GM21381 (cell line): ENCODE results near the gene CCDC186.

ENCODE experiments used
- ATAC-seq: cut with Tn5 transposase; IDR thresholded peaks from one replicate; pipeline ENCODE4 v1.9.1; 2021; ENCODE audit warnings: mild to moderate bottlenecking, moderate library complexity; ENCODE audit not compliant: unreplicated experiment

Gene CCDC186

DNA sequence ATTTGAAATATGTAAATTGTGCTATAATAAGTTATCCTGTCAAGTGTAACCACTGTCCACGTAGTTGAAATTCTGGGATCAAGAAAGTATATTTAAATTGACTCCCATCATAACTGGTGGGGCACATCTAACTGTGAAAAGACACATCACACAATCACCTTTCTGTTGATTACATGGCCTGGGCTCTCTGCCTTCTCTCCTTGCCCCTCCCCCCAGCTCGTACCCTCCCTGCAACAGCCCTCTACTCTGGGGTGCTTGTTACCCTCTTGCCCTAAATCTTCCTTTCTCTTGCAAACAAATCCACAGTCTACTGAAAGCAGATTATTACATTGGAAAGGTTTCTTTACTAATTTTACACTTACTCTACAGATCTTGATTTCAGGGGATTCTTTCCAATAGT, 56.3 kb downstream of the CCDC186 start:
- no peak for ATAC-seq

DNA sequence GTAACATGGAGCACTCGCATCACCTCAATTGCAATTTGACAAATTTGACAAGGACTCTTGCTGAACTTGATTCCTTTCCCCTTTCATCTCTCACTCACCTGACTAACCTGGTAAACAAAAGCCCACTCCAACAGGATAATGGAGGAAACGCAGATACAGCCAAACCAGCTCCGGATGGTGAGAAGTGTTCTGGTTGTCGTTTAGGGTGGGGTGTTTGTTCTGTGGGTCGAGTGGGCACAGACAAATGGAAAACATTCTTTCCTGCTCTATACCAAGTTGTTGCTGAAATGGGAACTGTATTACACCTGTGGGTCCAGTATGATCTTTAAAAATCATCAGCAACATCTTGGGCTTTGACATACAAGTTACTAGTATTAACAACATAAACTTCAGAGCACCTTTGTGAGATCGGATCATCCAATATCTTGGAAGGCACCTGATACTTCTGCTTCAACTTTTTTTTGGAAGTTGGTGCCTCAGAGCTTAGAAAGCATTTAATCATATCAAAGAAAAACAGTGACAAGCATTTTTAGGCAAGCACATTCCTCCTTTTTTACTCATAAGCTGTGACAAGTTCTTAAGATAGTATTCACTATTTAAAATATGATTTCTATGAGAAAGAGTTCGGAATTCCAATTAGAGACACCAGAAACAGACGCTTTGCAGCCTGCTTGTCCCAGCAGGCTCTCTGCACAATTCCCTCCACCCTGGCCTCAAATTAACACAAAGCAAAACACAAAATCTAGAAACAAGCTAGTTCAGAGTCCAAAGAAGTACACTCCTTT, 58.1 kb downstream of the CCDC186 start:
- no peak for ATAC-seq

DNA sequence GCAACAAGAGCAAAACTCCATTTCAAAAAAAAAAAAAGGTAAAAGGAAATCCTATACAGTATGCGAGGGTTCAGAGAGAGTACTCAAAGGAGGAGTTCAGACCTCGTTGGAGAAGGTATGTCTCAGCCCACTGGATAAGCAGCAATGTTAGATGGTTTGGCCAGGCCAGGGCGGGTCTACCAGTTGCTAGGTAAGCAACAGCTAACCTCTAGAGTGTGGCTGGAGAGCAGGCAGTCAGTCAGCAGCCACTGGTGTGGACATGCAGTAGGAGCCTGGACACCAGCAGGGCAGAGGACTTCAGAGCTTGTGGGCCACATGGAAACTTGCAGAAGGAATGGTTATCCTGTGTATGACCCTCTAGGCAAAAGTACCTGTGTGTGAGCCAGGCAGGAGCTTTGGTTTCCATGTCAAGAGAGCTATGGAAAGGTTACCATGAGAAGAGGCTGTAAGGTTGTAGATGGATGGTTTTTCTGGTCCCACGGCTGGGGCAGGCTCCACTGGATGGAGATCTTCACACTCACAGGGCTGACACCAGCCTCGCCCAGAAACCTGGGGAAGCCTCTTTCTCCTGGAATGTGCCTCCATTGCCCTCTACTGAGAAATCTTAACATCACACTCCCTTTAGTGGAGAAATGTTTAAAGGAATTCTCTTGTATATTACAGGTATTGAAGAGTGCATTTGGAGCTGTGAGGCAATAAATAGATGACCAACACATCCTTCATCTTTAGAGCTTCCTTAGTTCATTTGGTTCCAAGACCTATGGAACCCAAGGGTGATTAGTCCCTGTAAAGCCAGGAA, 63.6 kb downstream of the CCDC186 start:
- ATAC-seq = no peak

DNA sequence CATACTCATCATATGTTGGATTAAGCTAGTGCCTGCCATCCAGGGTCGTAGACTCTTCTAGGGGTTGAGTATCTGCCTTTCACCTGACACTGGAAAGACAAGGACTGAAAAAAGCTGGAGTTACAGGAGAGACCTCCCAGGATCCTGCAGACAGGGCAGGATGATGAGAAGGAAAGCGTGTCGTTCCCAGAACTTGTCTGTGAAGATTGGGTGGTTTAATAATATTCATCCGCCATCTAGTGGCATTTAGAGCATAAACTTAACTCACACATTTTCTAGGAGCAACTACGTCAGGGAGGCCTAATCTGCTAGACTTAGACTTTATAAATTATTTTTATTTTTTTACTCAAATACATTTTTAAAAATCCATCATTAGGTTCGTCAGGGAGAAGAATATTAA, 70.7 kb downstream of the CCDC186 start:
- peak; percentile 51 for ATAC-seq

DNA sequence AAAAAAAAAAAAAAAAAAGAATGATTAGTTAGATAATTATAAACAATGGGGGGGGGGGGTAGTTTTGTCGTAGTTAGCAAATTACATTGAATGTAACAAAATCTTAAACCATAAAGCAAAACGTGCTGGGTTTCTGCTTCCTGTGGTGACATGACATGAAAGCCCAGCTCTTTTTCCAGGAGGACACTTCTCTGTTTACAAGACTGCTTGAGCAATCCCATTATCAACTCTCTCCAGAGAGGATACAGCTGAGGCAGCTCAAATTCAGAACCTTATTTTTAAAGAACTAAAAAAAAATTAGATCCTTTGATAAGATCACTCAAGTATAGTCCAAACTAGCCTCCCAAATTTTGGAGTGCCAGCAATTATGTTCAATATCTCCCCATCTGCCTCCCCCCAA, 71.7 kb downstream of the CCDC186 start:
- ATAC-seq = no peak

DNA sequence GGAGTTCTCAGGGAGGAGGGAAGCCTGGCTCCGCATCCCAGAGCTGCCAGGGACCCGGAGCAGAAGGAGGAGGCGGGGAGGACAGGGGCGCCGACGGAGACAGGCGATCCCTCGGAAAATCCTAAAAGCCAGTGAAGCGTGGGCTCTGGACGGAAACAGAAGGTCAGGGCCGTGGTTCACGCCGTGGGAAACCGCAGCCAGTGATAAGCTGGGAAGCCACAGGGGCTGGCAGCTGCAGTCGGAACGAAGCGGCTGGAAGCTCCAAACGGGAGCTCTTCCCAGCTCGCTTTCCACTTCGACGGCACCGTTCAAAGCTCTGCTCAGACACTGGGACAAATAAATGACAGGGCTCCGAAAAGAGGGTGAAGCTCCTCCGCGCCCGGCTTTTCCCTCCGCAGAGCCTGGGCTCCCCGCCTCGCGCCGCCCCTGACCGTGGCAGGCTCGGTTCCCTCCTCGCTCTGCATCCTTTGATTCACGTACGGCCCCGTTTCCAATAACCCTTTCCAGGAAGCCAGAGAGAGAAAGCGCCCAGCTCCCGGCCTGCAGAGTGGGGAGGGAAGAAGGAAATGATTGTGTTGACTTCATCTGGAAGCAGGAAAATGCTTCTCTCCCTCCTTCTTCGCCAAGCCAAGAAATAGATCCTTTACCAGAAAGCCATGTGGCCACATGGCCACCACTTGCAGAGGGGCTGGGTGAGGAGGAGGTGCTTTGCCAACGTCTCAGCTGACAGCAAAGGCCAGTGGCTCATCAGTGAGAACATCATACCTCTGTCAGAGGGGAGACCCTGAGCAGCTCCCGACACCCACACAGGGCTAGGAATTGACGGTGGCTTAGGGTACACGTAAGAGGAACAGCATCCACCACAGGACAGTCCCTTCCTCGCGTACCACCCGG, 72.9 kb downstream of the CCDC186 start:
- ATAC-seq = no peak

DNA sequence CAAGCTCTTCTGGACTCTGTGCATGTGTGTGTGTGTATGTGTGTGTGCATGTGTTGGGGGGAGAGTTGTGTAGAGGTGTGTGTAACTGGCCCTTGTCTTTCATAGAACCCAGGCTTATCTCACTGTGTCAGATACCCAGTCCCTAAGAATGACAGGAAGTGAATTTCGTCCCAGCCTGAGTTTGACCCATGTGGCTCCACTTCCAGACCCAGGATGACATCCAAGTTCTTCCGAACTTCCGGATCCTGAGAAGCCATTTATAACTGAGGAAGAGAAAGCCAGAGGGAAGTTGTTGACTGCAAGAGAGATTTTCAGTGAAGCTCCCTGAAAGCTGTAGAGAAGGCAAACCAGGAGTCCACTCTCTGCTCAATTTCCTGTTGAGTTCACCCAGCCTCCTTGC, 77.1 kb downstream of the CCDC186 start:
- no peak for ATAC-seq

DNA sequence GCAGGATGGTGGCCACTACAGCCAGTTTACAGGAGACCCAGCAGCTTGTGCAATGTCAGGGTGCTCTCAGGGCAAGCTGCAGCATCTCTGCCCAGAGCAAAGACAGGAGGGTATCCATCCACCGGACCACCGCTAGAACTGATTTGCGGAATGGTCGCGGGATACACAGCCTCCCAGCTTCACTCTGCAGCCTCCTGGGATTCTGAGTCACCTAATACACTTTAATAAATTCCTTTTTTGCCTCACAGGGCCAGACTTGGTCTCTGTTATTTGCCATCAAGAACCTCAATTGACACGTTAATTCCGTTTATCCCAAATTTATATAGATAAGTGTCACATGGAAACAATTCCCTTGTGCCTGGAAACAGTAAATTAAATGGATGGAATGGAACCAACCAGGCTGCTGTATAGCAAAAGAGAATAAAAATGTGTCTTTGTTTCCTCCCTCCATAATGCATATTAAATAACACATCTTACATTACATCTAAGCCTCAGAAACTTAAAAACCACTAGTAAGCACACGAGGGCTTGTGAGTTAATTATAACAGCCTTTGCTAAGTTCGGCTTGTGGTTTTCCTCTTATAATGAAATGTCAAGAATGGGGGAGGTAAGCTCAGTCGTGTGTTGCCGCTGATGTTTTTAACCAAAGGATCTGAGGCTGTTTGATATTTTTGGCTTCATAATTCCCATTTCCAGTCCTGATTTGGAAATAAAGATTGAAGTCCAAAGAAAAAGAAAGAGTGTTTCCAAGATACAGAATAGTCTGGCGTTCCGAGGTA, 78.3 kb downstream of the CCDC186 start:
- ATAC-seq = peak; percentile 47

DNA sequence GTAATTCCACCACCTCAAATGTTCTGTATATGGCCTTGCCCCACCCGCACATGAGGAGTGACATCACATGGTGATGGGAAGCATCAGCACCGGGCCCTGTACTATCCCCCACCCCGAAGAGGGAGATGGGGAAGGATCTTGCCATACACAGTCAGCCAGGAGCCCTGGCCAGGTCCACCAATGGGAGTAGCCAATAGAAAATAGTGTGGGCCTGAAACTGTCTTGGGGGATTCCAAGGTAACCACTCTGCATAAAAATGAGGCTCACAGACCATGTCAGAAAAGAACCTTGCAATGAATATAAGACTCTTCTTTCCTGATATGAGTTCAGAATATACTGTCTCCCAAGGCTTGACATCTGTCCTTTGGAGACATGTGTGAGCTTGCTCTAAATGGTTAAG, 79.2 kb downstream of the CCDC186 start:
- no peak for ATAC-seq

DNA sequence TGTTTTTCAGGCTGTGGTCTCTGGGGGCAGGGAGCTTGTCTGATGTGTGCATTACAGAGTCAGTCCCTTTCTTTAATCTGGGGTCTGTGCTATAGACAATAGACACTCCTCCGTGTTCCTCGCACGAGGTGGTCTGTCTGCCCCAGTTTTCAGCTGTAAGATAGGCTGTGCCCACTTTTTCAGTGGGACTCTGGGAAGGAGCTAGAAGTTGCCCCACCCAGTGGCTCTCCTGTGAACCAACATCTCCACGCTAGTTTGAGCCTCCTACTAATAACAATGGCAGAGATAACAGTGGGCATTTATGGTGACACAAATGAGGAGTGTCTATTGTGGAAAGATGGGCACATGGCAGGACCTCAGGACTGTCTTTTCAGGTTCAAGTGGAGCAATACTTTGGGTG, 86.3 kb downstream of the CCDC186 start:
- no peak for ATAC-seq

DNA sequence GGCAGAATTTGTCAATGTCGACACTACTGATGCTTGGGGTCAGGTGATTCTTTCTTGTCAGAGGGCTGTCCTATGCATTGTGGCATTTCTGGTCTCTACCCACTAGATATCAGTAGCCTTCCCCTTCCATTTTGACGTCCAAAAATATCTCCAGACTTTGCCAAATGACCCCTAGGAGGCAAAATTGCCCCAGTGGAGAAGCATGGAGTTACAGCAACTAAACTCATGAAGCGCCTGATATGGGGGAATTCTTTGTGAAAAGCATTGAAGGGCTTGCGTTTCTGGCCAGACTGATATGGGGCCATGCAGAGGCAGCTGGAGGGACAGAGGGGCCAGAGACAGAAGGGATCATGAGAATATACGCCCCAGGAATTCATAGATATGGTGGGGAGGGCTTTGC, 86.7 kb downstream of the CCDC186 start:
- ATAC-seq = no peak

DNA sequence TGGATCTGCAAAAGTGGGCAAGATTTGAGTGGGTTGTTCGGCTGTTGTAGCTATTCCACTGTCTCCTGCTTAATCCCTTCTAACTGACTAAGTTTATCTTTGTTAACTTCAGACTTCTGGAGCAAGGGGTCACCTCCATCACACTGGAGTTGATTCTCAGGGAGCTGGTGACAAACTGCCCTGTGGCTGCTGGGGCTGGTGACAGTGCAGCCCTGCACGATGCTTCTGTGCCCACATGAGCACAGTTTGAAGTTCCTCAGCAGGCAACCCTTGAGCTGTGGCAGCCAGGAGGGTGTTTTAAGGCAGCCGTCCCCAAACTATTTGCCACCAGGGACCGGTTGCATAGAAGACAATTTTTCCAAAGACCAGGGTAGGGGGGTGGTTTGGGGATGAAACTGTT, 89.8 kb downstream of the CCDC186 start:
- no peak for ATAC-seq

DNA sequence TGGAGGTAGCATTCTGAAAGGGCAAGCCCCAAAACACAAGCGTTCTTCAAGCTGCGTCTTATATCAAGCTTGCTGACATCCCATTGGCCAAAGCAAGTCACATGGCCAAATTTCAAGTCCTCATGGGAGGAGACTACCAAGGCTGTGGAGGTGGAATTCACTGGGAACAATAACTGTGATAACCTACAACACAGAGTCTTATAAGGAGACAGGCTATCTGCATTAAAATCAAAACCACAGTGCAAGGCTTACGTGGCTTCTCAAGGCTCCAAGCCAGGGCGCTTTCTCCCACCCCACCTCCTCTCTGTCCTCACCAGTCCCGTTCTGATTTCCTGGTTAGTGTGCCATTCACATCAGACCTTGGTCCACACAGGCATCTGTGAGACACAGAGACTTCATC, 91.0 kb downstream of the CCDC186 start:
- no peak for ATAC-seq

DNA sequence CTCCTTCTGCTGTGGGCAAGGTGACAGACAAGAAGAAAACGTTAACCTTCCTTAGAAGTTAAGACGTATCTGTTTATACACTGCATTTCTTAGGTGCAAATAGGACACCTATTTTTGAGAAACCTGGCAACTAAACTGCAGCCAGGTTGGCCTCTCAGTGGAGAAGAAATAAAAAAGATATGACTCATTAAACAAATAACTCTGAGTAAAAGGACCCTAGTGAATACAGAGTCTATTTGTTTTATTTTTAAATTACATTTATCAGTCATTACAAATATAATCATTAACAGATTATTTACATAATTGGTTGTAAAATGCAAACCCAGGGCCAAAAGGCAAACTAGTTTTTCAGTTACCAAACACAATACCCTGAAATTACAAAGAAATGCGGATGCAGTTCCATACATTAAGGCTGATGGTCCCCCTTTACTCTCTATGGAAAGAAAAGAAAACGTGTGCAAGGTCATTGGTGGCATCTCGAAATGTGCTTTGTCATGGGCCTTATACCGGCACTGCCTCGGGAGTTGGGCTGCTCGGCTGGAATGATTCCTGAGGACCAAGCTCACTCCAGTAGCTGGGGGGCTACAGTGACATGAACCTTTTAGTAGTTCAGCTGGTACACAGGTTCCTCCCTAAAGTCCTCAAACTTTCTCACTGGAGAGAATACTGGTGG, 92.0 kb downstream of the CCDC186 start:
- ATAC-seq = no peak

DNA sequence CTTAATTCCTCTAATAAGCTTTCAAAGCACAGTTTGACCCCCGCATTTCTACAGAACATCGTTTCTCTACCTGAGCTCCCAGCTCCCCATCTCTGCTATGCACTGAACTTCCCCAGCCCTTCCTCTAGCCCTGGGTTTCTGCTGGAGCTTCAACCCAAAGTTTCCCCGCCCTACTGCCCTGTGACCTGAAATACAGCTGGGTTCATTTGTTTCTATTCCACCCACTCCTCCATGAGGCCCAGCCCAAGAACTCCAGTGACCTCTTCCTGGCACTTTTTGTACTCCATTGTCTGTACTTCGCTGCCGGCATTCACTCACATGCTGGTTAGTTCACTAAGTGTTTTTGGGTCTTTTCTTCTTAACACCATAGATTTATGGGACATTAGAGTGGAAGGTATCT, 94.6 kb downstream of the CCDC186 start:
- ATAC-seq = no peak

DNA sequence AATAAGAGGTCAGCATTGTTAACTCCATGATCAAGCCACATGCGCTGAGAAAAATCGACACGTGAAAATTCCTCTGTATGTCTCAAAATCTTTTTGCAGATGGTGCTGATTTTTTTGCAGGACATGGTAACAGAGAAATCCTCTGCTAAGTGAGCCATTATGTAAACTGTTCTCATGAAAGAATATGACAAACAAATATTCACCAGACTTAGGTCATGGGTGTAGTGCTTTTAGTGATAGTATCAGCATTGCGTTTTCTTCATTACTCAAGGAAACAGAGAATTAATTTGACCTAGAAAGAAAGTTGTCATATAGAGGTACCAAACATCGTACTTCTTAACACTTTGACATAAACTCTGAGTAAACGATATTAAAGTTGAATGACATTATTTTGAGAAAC, 95.7 kb downstream of the CCDC186 start:
- ATAC-seq = no peak

DNA sequence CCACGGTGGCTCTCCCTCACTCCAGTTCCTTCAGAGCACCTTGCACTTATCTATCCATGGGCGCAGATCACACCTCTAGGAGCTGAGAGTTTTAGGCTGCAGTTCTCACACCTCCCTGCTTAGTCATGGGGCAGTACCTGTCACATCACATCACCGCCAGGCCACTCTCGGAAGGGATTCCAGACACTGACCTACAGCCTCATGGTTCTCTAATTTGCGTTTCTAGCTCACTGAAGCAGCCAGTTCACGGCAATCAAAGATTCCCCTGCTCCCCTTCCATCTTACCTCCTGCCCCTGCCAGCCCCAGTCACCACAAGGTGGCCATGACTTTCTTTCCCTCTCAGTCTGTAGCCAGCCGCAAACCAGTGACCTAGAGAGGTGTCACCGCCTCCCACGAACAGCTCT, 96.2 kb downstream of the CCDC186 start:
- no peak for ATAC-seq

DNA sequence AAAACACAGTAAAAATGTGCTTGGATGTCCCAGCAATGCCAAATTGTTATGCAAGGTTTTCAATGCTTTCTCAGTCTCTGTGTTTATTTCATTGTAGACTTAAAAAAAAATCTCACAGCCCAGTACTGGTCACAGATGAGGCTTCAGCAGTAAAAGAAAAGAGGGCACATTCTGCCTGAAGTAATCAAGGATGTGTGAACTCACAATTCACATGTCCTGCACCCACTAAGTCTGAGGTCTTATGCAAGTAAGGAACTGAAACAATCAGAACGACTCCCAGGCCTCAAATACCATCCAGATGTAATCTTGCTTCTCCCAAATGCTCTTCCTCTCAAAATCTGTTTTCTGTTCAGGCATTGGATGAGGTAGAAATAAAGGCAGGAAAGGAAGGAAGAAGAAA, 96.7 kb downstream of the CCDC186 start:
- no peak for ATAC-seq

DNA sequence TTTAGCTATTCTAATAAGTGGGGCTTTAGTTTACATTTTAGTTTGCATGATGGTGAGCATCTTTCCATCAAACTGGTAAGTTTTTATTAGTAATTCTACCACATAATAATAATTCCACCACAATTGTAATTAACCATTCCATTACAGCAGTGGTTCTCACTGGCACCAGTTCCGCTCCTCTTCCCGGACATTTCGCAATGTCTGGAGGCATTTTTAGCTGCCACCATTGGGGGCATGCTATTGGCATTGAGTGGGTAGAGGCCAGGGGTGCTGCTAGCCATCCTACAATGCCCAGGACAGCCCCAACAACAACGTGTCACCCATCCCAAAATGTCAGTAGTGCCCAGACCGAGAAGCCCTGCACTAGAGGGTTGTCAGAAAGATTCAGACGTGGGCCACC, 98.9 kb downstream of the CCDC186 start:
- ATAC-seq = no peak
